RWPE2 (cell line): Measurements from ENCODE around the gene STIM1.

ENCODE experiments used
- ATAC-seq: fragments of 200-7000 bp; cut with Tn5 transposase; 3 replicates; pipeline ENCODE4 v1.9.1; 2021; ENCODE audit warnings: low read depth
- DNase-seq: peaks from one replicate; pipeline ENCODE4 v3.0.0-alpha.2; 2020; ENCODE audit warnings: low spot score
- H3K27ac ChIP-seq: fragments of 450-650 bp; 2 replicates; pipeline ENCODE4 v1.5.1; 2017; ENCODE audit warnings: mild to moderate bottlenecking; ENCODE audit not compliant: poor library complexity, severe bottlenecking
- H3K27me3 ChIP-seq: fragments of 250-450 bp; sonication (Bioruptor Pico); 2 replicates; pipeline ENCODE4 v1.5.1; 2021; ENCODE audit warnings: mild to moderate bottlenecking, moderate library complexity; ENCODE audit not compliant: insufficient read depth, poor library complexity, severe bottlenecking
- H3K36me3 ChIP-seq: fragments of 250-450 bp; sonication (Bioruptor Pico); 2 replicates; pipeline ENCODE4 v1.5.1; 2020; ENCODE audit warnings: low read depth, mild to moderate bottlenecking, moderate library complexity
- H3K4me1 ChIP-seq: fragments of 250-450 bp; sonication (Bioruptor Pico); 2 replicates; pipeline ENCODE4 v1.5.1; 2021; ENCODE audit warnings: mild to moderate bottlenecking, moderate library complexity; ENCODE audit not compliant: insufficient read depth, poor library complexity, severe bottlenecking
- H3K4me3 ChIP-seq: fragments of 250-450 bp; sonication (Bioruptor Pico); 2 replicates; pipeline ENCODE4 v1.5.1; 2021; ENCODE audit warnings: mild to moderate bottlenecking, moderate library complexity; ENCODE audit not compliant: severe bottlenecking
- H3K9me3 ChIP-seq: fragments of 250-450 bp; sonication (Bioruptor Pico); 2 replicates; pipeline ENCODE4 v1.5.1; 2021; ENCODE audit warnings: mild to moderate bottlenecking, moderate library complexity; ENCODE audit not compliant: severe bottlenecking
- TF ChIP-seq, protein P1 (sequence below): fragments of 450-650 bp; IDR thresholded peaks from one replicate; pipeline ENCODE4 v1.5.1; 2017; ENCODE audit warnings: mild to moderate bottlenecking, moderate library complexity; ENCODE audit not compliant: poor library complexity, severe bottlenecking

The STIM1 gene

DNA sequence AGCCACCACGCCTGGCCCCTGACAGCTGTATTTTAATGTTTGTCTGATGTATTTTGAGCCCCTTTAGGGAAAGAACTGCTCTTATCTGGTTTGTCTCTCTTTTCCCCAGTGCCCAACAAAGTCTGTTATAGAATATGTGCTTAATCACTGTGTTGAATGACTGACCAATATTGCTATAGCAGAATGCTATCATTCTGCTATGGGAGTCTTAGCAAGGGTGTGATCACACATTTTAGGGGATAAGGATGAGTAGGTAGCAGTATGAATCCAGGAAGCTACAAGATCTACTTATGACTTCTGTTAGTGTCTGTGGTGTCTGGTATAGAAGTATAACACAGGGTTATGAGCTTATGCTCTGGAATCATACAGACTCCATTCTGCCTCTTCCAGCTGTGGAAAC, 121.6 kb downstream of the STIM1 start:
- H3K36me3 ChIP-seq: no peaks in the 10 kb centered on the region
- ATAC-seq: no peak
- TF ChIP-seq, protein P1, sequence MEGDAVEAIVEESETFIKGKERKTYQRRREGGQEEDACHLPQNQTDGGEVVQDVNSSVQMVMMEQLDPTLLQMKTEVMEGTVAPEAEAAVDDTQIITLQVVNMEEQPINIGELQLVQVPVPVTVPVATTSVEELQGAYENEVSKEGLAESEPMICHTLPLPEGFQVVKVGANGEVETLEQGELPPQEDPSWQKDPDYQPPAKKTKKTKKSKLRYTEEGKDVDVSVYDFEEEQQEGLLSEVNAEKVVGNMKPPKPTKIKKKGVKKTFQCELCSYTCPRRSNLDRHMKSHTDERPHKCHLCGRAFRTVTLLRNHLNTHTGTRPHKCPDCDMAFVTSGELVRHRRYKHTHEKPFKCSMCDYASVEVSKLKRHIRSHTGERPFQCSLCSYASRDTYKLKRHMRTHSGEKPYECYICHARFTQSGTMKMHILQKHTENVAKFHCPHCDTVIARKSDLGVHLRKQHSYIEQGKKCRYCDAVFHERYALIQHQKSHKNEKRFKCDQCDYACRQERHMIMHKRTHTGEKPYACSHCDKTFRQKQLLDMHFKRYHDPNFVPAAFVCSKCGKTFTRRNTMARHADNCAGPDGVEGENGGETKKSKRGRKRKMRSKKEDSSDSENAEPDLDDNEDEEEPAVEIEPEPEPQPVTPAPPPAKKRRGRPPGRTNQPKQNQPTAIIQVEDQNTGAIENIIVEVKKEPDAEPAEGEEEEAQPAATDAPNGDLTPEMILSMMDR: no peak
- no peak overlapping the region for H3K27ac ChIP-seq
- no peak for DNase-seq
- no peaks in the 10 kb centered on the region for H3K9me3 ChIP-seq
- H3K27me3 ChIP-seq: no peaks in the 10 kb centered on the region
- no peak overlapping the region for H3K4me3 ChIP-seq
- no peaks in the 10 kb centered on the region for H3K4me1 ChIP-seq

DNA sequence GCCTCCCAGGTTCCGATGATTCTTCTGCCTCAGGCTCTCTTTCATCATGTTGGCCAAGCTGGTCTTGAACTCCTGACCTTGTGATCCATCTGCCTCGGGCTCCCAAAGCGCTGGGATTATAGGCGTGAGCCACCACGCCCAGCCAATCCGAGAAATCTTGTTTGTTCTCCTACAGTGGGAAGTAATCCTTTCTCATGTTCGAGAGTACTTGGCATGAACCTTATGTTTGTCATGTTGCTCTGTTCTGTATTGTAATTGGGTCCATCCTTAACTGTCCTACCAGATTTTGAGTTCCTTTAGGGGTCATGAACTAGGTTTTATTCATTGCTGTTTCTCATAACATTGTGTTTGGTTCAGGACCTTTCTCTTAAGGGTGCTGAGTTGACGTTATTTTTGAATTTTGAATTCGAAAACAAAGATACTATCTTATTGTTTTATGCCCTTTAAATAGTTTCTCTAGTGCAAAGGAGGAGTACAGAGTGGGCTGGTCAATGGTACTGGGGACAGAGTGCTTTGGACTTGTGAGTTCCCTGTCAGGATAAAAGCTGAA, 125.7 kb downstream of the STIM1 start:
- TF ChIP-seq, protein P1: no peak
- no peak for DNase-seq
- H3K4me1 ChIP-seq: no peaks in the 10 kb centered on the region
- no peaks in the 10 kb centered on the region for H3K9me3 ChIP-seq
- ATAC-seq: no peak
- H3K36me3 ChIP-seq: no peaks in the 10 kb centered on the region
- no peak overlapping the region for H3K27ac ChIP-seq
- H3K4me3 ChIP-seq: no peak overlapping the region
- H3K27me3 ChIP-seq: no peaks in the 10 kb centered on the region

DNA sequence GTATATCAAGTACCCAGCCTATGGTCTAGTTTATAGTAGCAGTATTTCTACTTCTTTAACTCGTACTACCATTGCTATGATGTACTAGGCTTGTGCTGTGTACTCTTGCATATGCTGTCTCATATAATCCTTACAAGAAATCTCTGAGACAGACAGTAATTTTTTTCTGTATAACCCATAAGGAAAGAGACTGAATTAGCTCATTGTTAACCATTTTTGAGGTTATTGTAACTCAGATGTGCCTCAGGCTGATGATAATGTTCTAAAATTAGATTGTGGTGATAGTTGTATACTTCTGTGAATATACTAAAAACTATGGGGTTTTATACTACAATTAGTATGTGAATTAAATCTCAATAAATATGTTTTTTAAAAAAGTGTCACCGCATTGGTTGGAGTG, 127.0 kb downstream of the STIM1 start:
- TF ChIP-seq, protein P1: no peak
- DNase-seq (no peak), ATAC-seq (no peak)
- no peak overlapping the region for H3K4me3 ChIP-seq
- H3K27me3 ChIP-seq: no peaks in the 10 kb centered on the region
- no peaks in the 10 kb centered on the region for H3K4me1 ChIP-seq
- H3K9me3 ChIP-seq: no peaks in the 10 kb centered on the region
- no peak overlapping the region for H3K27ac ChIP-seq
- no peaks in the 10 kb centered on the region for H3K36me3 ChIP-seq

DNA sequence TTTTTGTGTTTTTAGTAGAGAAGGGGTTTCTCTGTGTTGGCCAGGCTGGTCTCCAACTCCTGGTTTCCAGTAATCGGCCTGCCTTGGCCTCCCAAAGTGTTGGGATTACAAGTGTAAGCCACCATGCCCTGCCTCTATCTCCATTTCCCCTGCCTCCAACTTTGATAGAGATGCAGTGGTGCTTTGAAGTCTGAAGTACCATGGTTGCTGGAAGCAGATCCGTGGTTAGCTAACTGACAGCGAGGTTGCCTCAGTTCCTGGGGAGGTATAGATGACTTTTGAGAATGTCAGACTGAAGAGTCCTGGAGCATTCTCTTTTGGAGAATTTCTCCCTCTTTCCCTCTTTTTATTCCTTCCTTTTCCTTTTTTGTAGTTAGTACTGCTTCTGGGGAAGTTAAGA, 127.6 kb downstream of the STIM1 start:
- DNase-seq (no peak), ATAC-seq (no peak)
- Histone ChIP-seq H3K9me3 (no peaks in the 10 kb centered on the region), H3K36me3 (no peaks in the 10 kb centered on the region), H3K27ac (no peak overlapping the region), H3K4me3 (no peak overlapping the region), H3K4me1 (no peaks in the 10 kb centered on the region), H3K27me3 (no peaks in the 10 kb centered on the region)
- TF ChIP-seq, protein P1: no peak

DNA sequence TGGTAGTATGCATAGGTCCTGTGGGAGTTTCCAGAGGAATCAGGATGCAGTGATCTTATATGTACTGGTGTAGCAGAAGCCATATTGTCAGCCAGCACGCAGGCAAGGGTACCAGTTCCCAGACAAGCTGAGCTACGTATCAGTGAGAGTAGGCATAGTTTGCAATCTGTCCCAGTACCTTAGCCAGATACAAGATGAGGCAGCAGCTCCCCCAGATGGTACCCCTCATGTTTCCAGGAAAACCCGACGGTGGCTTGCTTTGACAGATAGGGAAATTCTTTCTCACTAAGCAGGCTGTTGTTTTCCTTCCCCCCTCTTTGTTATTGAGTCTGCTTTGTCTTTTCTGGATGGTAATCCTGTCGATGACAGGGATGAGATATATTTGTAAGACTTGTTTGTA, 129.4 kb downstream of the STIM1 start:
- TF ChIP-seq, protein P1: peak; percentile 9
- H3K4me1 ChIP-seq: no peaks in the 10 kb centered on the region
- H3K27me3 ChIP-seq: no peaks in the 10 kb centered on the region
- H3K4me3 ChIP-seq: no peak overlapping the region
- no peaks in the 10 kb centered on the region for H3K36me3 ChIP-seq
- no peak for DNase-seq
- H3K27ac ChIP-seq: no peak overlapping the region
- no peaks in the 10 kb centered on the region for H3K9me3 ChIP-seq
- ATAC-seq: no peak
